Transverse colon (tissue), 3 donors: ENCODE measurements around the gene ZSCAN30.

Source experiments
- CTCF ChIP-seq, 5 experiments: fragments of 200-600 bp in 3 of 5; fragments of 450-650 bp in 2 of 5; sonication (generic) in 3 of 5; IDR thresholded peaks; 1 replicate in 2 of 5; 2 replicates in 3 of 5; pipeline ENCODE4 v1.5.1; 2016 to 2017; ENCODE audit warnings: antibody characterized with exemption in 5 of 5, inconsistent platforms in 3 of 5, mild to moderate bottlenecking in 2 of 5, moderate library complexity in 1 of 5
- POLR2A ChIP-seq: fragments of 450-650 bp; IDR thresholded peaks from one replicate; pipeline ENCODE4 v1.6.1; 2016; ENCODE audit warnings: antibody characterized with exemption, mild to moderate bottlenecking, moderate library complexity

- TF ChIP-seq POLR2A (no peak), CTCF (IDR thresholded peaks at IDR 0.05) (no peak)
Measured at GRCh38 chr18:35271656-35272055, 18.4 kb downstream of the ZSCAN30 start.
